H9 (cell line): ENCODE data around the gene RGL1. TPM values are rescaled to one million over a fixed set of nuclear protein-coding genes. Genes with fewer than 3 reads are reported as not detected.

ENCODE experiments used
- DNase-seq: peaks from one replicate; pipeline ENCODE4 v3.0.0-alpha.2; 2017
- H2AFZ ChIP-seq: one replicate; pipeline ENCODE4 v1.6.1; 2013; ENCODE audit warnings: mild to moderate bottlenecking, low read length, control low read depth, moderate library complexity
- H2AK5ac ChIP-seq: 2 replicates; pipeline ENCODE4 v1.6.1; 2013; ENCODE audit warnings: low read length, control low read depth, mixed read lengths; ENCODE audit not compliant: insufficient read length
- H2BK120ac ChIP-seq: one replicate; pipeline ENCODE4 v1.6.1; 2013; ENCODE audit warnings: low read depth, mild to moderate bottlenecking, low read length, control low read depth, inconsistent platforms; ENCODE audit not compliant: poor library complexity, severe bottlenecking
- H2BK12ac ChIP-seq: 2 replicates; pipeline ENCODE4 v1.6.1; 2013; ENCODE audit warnings: low read length, control low read depth, mixed read lengths, low read depth; ENCODE audit not compliant: insufficient read length
- H2BK15ac ChIP-seq: 2 replicates; pipeline ENCODE4 v1.6.1; 2013; ENCODE audit warnings: low read depth, low read length, control low read depth
- H2BK20ac ChIP-seq: one replicate; pipeline ENCODE4 v1.6.1; 2013; ENCODE audit warnings: low read depth, mild to moderate bottlenecking, low read length, control low read depth, inconsistent platforms; ENCODE audit not compliant: poor library complexity, severe bottlenecking
- H2BK5ac ChIP-seq: 2 replicates; pipeline ENCODE4 v1.6.1; 2013; ENCODE audit warnings: low read length, control low read depth, mixed read lengths; ENCODE audit not compliant: insufficient read length
- H3K14ac ChIP-seq: 2 replicates; pipeline ENCODE4 v1.6.1; 2013; ENCODE audit warnings: low read length, control low read depth; ENCODE audit not compliant: insufficient read depth
- H3K18ac ChIP-seq: 2 replicates; pipeline ENCODE4 v1.6.1; 2013; ENCODE audit warnings: low read depth, mild to moderate bottlenecking, mixed read lengths, low read length, control low read depth; ENCODE audit not compliant: insufficient read length
- H3K23ac ChIP-seq: 2 replicates; pipeline ENCODE4 v1.6.1; 2013; ENCODE audit warnings: low read length, control low read depth, mixed read lengths, low read depth; ENCODE audit not compliant: insufficient read length
- H3K23me2 ChIP-seq: 2 replicates; pipeline ENCODE4 v1.6.1; 2013; ENCODE audit warnings: low read depth, mild to moderate bottlenecking, mixed read lengths, low read length, control low read depth; ENCODE audit not compliant: insufficient read length, poor library complexity, severe bottlenecking
- H3K27ac ChIP-seq: 2 replicates; pipeline ENCODE4 v1.5.1; 2013; ENCODE audit warnings: low read length, control low read depth, mixed read lengths, low read depth; ENCODE audit not compliant: insufficient read length
- H3K27me3 ChIP-seq: 2 replicates; pipeline ENCODE4 v1.6.1; 2013; ENCODE audit warnings: low read length, control low read depth, inconsistent platforms; ENCODE audit not compliant: insufficient read depth
- H3K4ac ChIP-seq: 2 replicates; pipeline ENCODE4 v1.6.1; 2013; ENCODE audit warnings: low read depth, mild to moderate bottlenecking, control low read depth, inconsistent platforms, low read length, moderate library complexity
- H3K4me1 ChIP-seq: 2 replicates; pipeline ENCODE4 v1.6.1; 2013; ENCODE audit warnings: low read length, control low read depth, inconsistent platforms; ENCODE audit not compliant: insufficient read depth
- H3K4me2 ChIP-seq: 2 replicates; pipeline ENCODE4 v1.6.1; 2013; ENCODE audit warnings: low read length, control low read depth, mixed read lengths; ENCODE audit not compliant: insufficient read length, insufficient read depth
- H3K56ac ChIP-seq: 2 replicates; pipeline ENCODE4 v1.6.1; 2013; ENCODE audit warnings: low read depth, mild to moderate bottlenecking, mixed read lengths, low read length, control low read depth; ENCODE audit not compliant: insufficient read length
- H3K79me1 ChIP-seq: 2 replicates; pipeline ENCODE4 v1.6.1; 2013; ENCODE audit warnings: low read depth, mild to moderate bottlenecking, moderate library complexity, low read length, control low read depth, inconsistent platforms; ENCODE audit not compliant: insufficient read depth, poor library complexity, severe bottlenecking
- H3K79me2 ChIP-seq: 2 replicates; pipeline ENCODE4 v1.6.1; 2013; ENCODE audit warnings: low read length, control low read depth, inconsistent platforms; ENCODE audit not compliant: insufficient read depth
- H3K9ac ChIP-seq: 2 replicates; pipeline ENCODE4 v1.6.1; 2013; ENCODE audit warnings: low read length, control low read depth, mixed read lengths; ENCODE audit not compliant: insufficient read length; ENCODE audit errors: extremely low read depth
- H3K9me3 ChIP-seq: one replicate; pipeline ENCODE4 v1.6.1; 2013; ENCODE audit warnings: low read depth, low read length, inconsistent platforms; ENCODE audit not compliant: control insufficient read depth
- H3T11ph ChIP-seq: one replicate; pipeline ENCODE4 v1.6.1; 2013; ENCODE audit warnings: mild to moderate bottlenecking, low read length, control low read depth, inconsistent platforms
- H4K20me1 ChIP-seq: one replicate; pipeline ENCODE4 v1.6.1; 2013; ENCODE audit not compliant: control insufficient read depth, insufficient read length, insufficient read depth
- H4K5ac ChIP-seq: 2 replicates; pipeline ENCODE4 v1.6.1; 2013; ENCODE audit warnings: low read depth, mild to moderate bottlenecking, mixed read lengths, low read length, control low read depth; ENCODE audit not compliant: insufficient read length
- H4K8ac ChIP-seq: replicated peaks from 2 replicates; pipeline ENCODE4 v1.6.1; 2013; ENCODE audit warnings: low read length, control low read depth, mixed read lengths, low read depth; ENCODE audit not compliant: insufficient read length
- H4K91ac ChIP-seq: 2 replicates; pipeline ENCODE4 v1.6.1; 2013; ENCODE audit warnings: low read depth, mild to moderate bottlenecking, moderate library complexity, mixed read lengths, low read length, control low read depth; ENCODE audit not compliant: insufficient read length
- H3K27ac Mint-ChIP-seq, 3 experiments: 2 replicates in 2 of 3; 3 replicates in 1 of 3; pipeline ENCODE4 v1.8.0; 2020 to 2021; ENCODE audit warnings: mixed read lengths in 3 of 3, mild to moderate bottlenecking in 1 of 3, moderate library complexity in 1 of 3
- H3K27me3 Mint-ChIP-seq: 2 replicates; pipeline ENCODE4 v1.8.0; 2021; ENCODE audit warnings: low read depth, mild to moderate bottlenecking, moderate library complexity, mixed read lengths
- H3K36me3 Mint-ChIP-seq, 3 experiments: 2 replicates in 2 of 3; 3 replicates in 1 of 3; pipeline ENCODE4 v1.8.0; 2020 to 2021; ENCODE audit warnings: low read depth in 3 of 3, mixed read lengths in 3 of 3; ENCODE audit not compliant: insufficient read depth in 1 of 3
- H3K4me1 Mint-ChIP-seq, 2 experiments: 2 replicates each; pipeline ENCODE4 v1.8.0; 2020; ENCODE audit warnings: mixed read lengths in 2 of 2
- H3K4me3 Mint-ChIP-seq, 2 experiments: 2 replicates in 1 of 2; 3 replicates in 1 of 2; pipeline ENCODE4 v1.8.0; 2020 to 2021; ENCODE audit warnings: mild to moderate bottlenecking in 2 of 2, mixed read lengths in 2 of 2, moderate library complexity in 1 of 2
- H3K9me3 Mint-ChIP-seq, 2 experiments: 2 replicates in 1 of 2; 3 replicates in 1 of 2; pipeline ENCODE4 v1.8.0; 2020; ENCODE audit warnings: mild to moderate bottlenecking in 2 of 2, mixed read lengths in 2 of 2, moderate library complexity in 1 of 2
- CTCF ChIP-seq: fragments of 200-600 bp; sonication (generic); conservative IDR thresholded peaks from 3 replicates; pipeline ENCODE4 v1.8.0; 2021; ENCODE audit warnings: antibody characterized with exemption, mild to moderate bottlenecking
- WGBS: extraction: QIAGEN DNeasy Blood & Tissue Kit; methylation state at CpG from one replicate; pipeline ENCODE4 v1.1.7; 2013; ENCODE audit warnings: missing lambda C conversion rate, low lambda C conversion rate, mixed read lengths; ENCODE audit not compliant: insufficient read length; ENCODE audit errors: extremely low coverage; 5-methylcytosine and 5-hydroxymethylcytosine counted together
- total RNA-seq: library from RNA; stranded (reverse); gene quantifications from 2 replicates; pipeline ENCODE4 v1.2.1, GENCODE V29; 2021

Gene RGL1
- total RNA-seq, 1 experiment from 2014 or later = 1.4 TPM

GRCh38 chr1:183873642-183874041, 68.7 kb downstream of the RGL1 start:
- H3K23ac ChIP-seq = no peak overlapping the region
- no peak overlapping the region for H3K27ac ChIP-seq
- H2BK120ac ChIP-seq = no peak overlapping the region
- H4K5ac ChIP-seq = no peak overlapping the region
- no peak overlapping the region for H2BK5ac ChIP-seq
- H3K4me1 ChIP-seq = peaks cover 6% of the 10 kb centered on the region
- H3K27me3 ChIP-seq = no peaks in the 10 kb centered on the region
- no peak overlapping the region for H3K9ac ChIP-seq
- H2BK12ac ChIP-seq = no peak overlapping the region
- Mint-ChIP-seq H3K27ac (no peak overlapping the region), H3K4me3 (no peak overlapping the region), H3K36me3 (peaks cover 0 to 1% (median 0%) of the 10 kb centered on the region in 3 experiments; a peak in 1 of 7 replicates), H3K4me1 (peaks cover 40 to 56% of the 10 kb centered on the region in 2 experiments), H3K9me3 (no peaks in the 10 kb centered on the region), H3K27me3 (no peaks in the 10 kb centered on the region)
- no peak overlapping the region for H3K18ac ChIP-seq
- no peak overlapping the region for H2BK15ac ChIP-seq
- H3T11ph ChIP-seq = no peak overlapping the region
- H3K4ac ChIP-seq = no peak overlapping the region
- no peak overlapping the region for H3K56ac ChIP-seq
- TF ChIP-seq CTCF = no peak
- no peak overlapping the region for H4K91ac ChIP-seq
- WGBS = no CpG with 5 or more reads among the region's 3 CpGs
- no peak overlapping the region for H4K8ac ChIP-seq
- no peak overlapping the region for H2AK5ac ChIP-seq
- H4K20me1 ChIP-seq = no peaks in the 10 kb centered on the region
- no peaks in the 10 kb centered on the region for H3K23me2 ChIP-seq
- no peak for DNase-seq
- no peak overlapping the region for H3K14ac ChIP-seq
- no peaks in the 10 kb centered on the region for H3K79me1 ChIP-seq
- no peak overlapping the region for H2BK20ac ChIP-seq
- H3K79me2 ChIP-seq = no peaks in the 10 kb centered on the region
- H3K9me3 ChIP-seq = no peaks in the 10 kb centered on the region
- no peak overlapping the region for H2AFZ ChIP-seq
- H3K4me2 ChIP-seq = no peak overlapping the region
